Gastrocnemius medialis (tissue), 4 donors: ENCODE data around the gene IQGAP3.

ENCODE experiments used
- CTCF ChIP-seq, 5 experiments: fragments of 450-650 bp in 3 of 5; fragments of 200-600 bp in 2 of 5; sonication (generic) in 2 of 5; IDR thresholded peaks in 4 of 5; conservative IDR thresholded peaks in 1 of 5; 1 replicate in 4 of 5; 2 replicates in 1 of 5; pipeline ENCODE4 v1.5.1; 2016 to 2019; ENCODE audit warnings: antibody characterized with exemption in 5 of 5, mild to moderate bottlenecking in 3 of 5, moderate library complexity in 3 of 5
- POLR2A ChIP-seq, 2 donors: fragments of 450-650 bp; IDR thresholded peaks; one replicate each; pipeline ENCODE4 v1.6.1; 2017; ENCODE audit warnings: antibody characterized with exemption in 2 of 2, mild to moderate bottlenecking in 2 of 2, moderate library complexity in 2 of 2

- no peak for TF ChIP-seq POLR2A (IDR thresholded peaks at IDR 0.05)
- no peak for TF ChIP-seq CTCF (IDR thresholded peaks at IDR 0.05 in 4 of 5, conservative IDR thresholded peaks at IDR 0.05 in 1 of 5)
Measured at GRCh38 chr1:156579472-156579871, 7.1 kb upstream of the IQGAP3 start, which contains the start of gene TTC24.
